ENCODE results near the gene ZNF239. TPM values are rescaled to one million over a fixed set of nuclear protein-coding genes. Genes with fewer than 3 reads are reported as not detected.
A peak's percentile ranks its signal among the peaks of the same experiment; 100 is the strongest.
"Not testable (repeated sequence)": the region's sequence is repeated elsewhere in the genome, so short reads cannot be mapped to it uniquely, and the experiment has no call there.

ZNF239 gene
- not detected for total RNA-seq

- Mint-ChIP-seq H3K27ac (peak within 1 kb of the TSS; percentile 66 to 81), H3K9me3 (peaks cover 7% of the 10 kb centered on the region), H3K4me1 (ENCODE audit: low read depth in 2 of 2) (peaks cover 29 to 30% of the 10 kb centered on the region in 2 donors), H3K36me3 (peaks cover 31% of the 10 kb centered on the region), H3K27me3 (no peaks in the 10 kb centered on the region), H3K4me3 (peak within 1 kb of the TSS; percentile 94)
- ATAC-seq, result peak; percentile 96 to 98
- DNase-seq (ENCODE audit: low spot score), result peak; percentile 96
Observed at GRCh38 chr10:43574001-43574892, at the start of gene ZNF239. Gene ZNF239, minus strand, starts transcription at chr10:43574616. Its CDS starts 16,537 bp downstream, at chr10:43558079.

GRCh38 chr10:43623351-43623750, 48.9 kb upstream of the ZNF239 start:
- Mint-ChIP-seq H3K9me3 (peaks cover 6% of the 10 kb centered on the region), H3K27me3 (no peaks in the 10 kb centered on the region), H3K27ac (peak overlapping the region; percentile 77 to 83), H3K36me3 (peaks cover 15% of the 10 kb centered on the region), H3K4me3 (peak overlapping the region; percentile 83), H3K4me1 (ENCODE audit: low read depth in 2 of 2) (peaks cover 14 to 15% of the 10 kb centered on the region in 2 donors)
- peak; percentile 44 to 78 for ATAC-seq
- no peak for DNase-seq (ENCODE audit: low spot score)

- no peak overlapping the region for H3K4me3 Mint-ChIP-seq
- H3K27ac Mint-ChIP-seq, result no peak overlapping the region
- H3K36me3 Mint-ChIP-seq, result peaks cover 21% of the 10 kb centered on the region
- no peak for DNase-seq (ENCODE audit: low spot score)
- no peaks in the 10 kb centered on the region for H3K27me3 Mint-ChIP-seq
- peaks cover 10 to 11% of the 10 kb centered on the region in 2 donors for H3K4me1 Mint-ChIP-seq (ENCODE audit: low read depth in 2 of 2)
- H3K9me3 Mint-ChIP-seq, result peaks cover 10% of the 10 kb centered on the region
- ATAC-seq, result no peak
Observed at GRCh38 chr10:43622038-43622437, 47.6 kb upstream of the ZNF239 start.

- H3K36me3 Mint-ChIP-seq, result peaks cover 47% of the 10 kb centered on the region
- H3K27ac Mint-ChIP-seq, result no peak overlapping the region
- peaks cover 23% of the 10 kb centered on the region for H3K9me3 Mint-ChIP-seq
- H3K4me3 Mint-ChIP-seq, result no peak overlapping the region
- no peaks in the 10 kb centered on the region for H3K27me3 Mint-ChIP-seq
- no peak for ATAC-seq
- peaks cover 10 to 11% of the 10 kb centered on the region in 2 donors for H3K4me1 Mint-ChIP-seq (ENCODE audit: low read depth in 2 of 2)
- DNase-seq (ENCODE audit: low spot score), result no peak
Observed at GRCh38 chr10:43619368-43619767, 45.0 kb upstream of the ZNF239 start.

- H3K27ac Mint-ChIP-seq, result no peak overlapping the region
Observed at GRCh38 chr10:43616697-43617370, 42.4 kb upstream of the ZNF239 start.

GRCh38 chr10:43610636-43611035, 36.2 kb upstream of the ZNF239 start:
- no peak for DNase-seq (ENCODE audit: low spot score)
- no peaks in the 10 kb centered on the region for H3K27me3 Mint-ChIP-seq
- H3K27ac Mint-ChIP-seq, result no peak overlapping the region
- ATAC-seq, result no peak
- H3K4me3 Mint-ChIP-seq, result no peak overlapping the region
- H3K9me3 Mint-ChIP-seq, result no peaks in the 10 kb centered on the region
- peaks cover 11 to 13% of the 10 kb centered on the region in 2 donors for H3K4me1 Mint-ChIP-seq (ENCODE audit: low read depth in 2 of 2)
- H3K36me3 Mint-ChIP-seq, result peaks cover 35% of the 10 kb centered on the region

More at GRCh38 chr10:43616697-43617370, 42.4 kb upstream of the ZNF239 start:
- H3K27me3 Mint-ChIP-seq, result no peaks in the 10 kb centered on the region
- H3K36me3 Mint-ChIP-seq, result peaks cover 41% of the 10 kb centered on the region
- no peak overlapping the region for H3K4me3 Mint-ChIP-seq
- DNase-seq (ENCODE audit: low spot score) (no peak), ATAC-seq (no peak)
- peaks cover 17% of the 10 kb centered on the region for H3K9me3 Mint-ChIP-seq
- H3K4me1 Mint-ChIP-seq (ENCODE audit: low read depth in 2 of 2), result no peaks in the 10 kb centered on the region

GRCh38 chr10:43607199-43607573, 32.8 kb upstream of the ZNF239 start:
- Mint-ChIP-seq H3K27ac (peak overlapping the region; percentile 43 to 64), H3K4me3 (peak overlapping the region; percentile 77), H3K9me3 (no peaks in the 10 kb centered on the region), H3K36me3 (peaks cover 18% of the 10 kb centered on the region), H3K4me1 (ENCODE audit: low read depth in 2 of 2) (peaks cover 12 to 13% of the 10 kb centered on the region in 2 donors), H3K27me3 (peaks cover 0 to 1% of the 10 kb centered on the region in 2 donors)
- ATAC-seq, result no peak
- no peak for DNase-seq (ENCODE audit: low spot score)

- Mint-ChIP-seq H3K27me3 (peaks cover 0 to 7% of the 10 kb centered on the region in 2 donors), H3K4me1 (ENCODE audit: low read depth in 2 of 2) (peaks cover 12 to 13% of the 10 kb centered on the region in 2 donors), H3K4me3 (peak within 1 kb of the TSS; percentile 77), H3K9me3 (no peaks in the 10 kb centered on the region), H3K27ac (peak within 1 kb of the TSS; percentile 43 to 81), H3K36me3 (peaks cover 18% of the 10 kb centered on the region)
- ATAC-seq (peak; percentile 92), DNase-seq (ENCODE audit: low spot score) (peak; percentile 77)
Observed at GRCh38 chr10:43606323-43607198, 32.1 kb upstream of the ZNF239 start, which contains the start of gene ZNF485. Gene ZNF485, plus strand, starts transcription at chr10:43606438. Its CDS starts 613 bp downstream, at chr10:43607051.

- no peak for DNase-seq (ENCODE audit: low spot score)
- Mint-ChIP-seq H3K4me3 (peak overlapping the region; percentile 66), H3K27me3 (peaks cover 0 to 7% of the 10 kb centered on the region in 2 donors), H3K27ac (peak overlapping the region; percentile 34 to 81), H3K36me3 (peaks cover 18% of the 10 kb centered on the region), H3K9me3 (no peaks in the 10 kb centered on the region), H3K4me1 (ENCODE audit: low read depth in 2 of 2) (peaks cover 12 to 13% of the 10 kb centered on the region in 2 donors)
- ATAC-seq, result peak in 1 of 2 donors; percentile 19
Observed at GRCh38 chr10:43605850-43606322, 31.5 kb upstream of the ZNF239 start.

- H3K9me3 Mint-ChIP-seq; H3K4me3 Mint-ChIP-seq; H3K27ac Mint-ChIP-seq; ATAC-seq; H3K27me3 Mint-ChIP-seq; DNase-seq (ENCODE audit: low spot score); H3K36me3 Mint-ChIP-seq: not testable (repeated sequence)
- H3K4me1 Mint-ChIP-seq (ENCODE audit: low read depth in 2 of 2), result peaks cover 10 to 13% of the 10 kb centered on the region in 2 donors
Observed at GRCh38 chr10:43601576-43601975, 27.2 kb upstream of the ZNF239 start.

GRCh38 chr10:43599333-43599732, 24.9 kb upstream of the ZNF239 start:
- H3K4me3 Mint-ChIP-seq, result no peak overlapping the region
- DNase-seq (ENCODE audit: low spot score) (no peak), ATAC-seq (no peak)
- peak overlapping the region in 1 of 2 donors; percentile 30 for H3K27ac Mint-ChIP-seq
- H3K4me1 Mint-ChIP-seq (ENCODE audit: low read depth in 2 of 2), result peaks cover 25 to 31% of the 10 kb centered on the region in 2 donors
- no peaks in the 10 kb centered on the region for H3K9me3 Mint-ChIP-seq
- peaks cover 2% of the 10 kb centered on the region for H3K36me3 Mint-ChIP-seq
- peaks cover 0 to 7% of the 10 kb centered on the region in 2 donors for H3K27me3 Mint-ChIP-seq

- no peak for ATAC-seq
- peaks cover 29 to 35% of the 10 kb centered on the region in 2 donors for H3K4me1 Mint-ChIP-seq (ENCODE audit: low read depth in 2 of 2)
- no peak overlapping the region for H3K27ac Mint-ChIP-seq
- no peak overlapping the region for H3K4me3 Mint-ChIP-seq
- H3K36me3 Mint-ChIP-seq, result peaks cover 9% of the 10 kb centered on the region
- H3K9me3 Mint-ChIP-seq, result peaks cover 3% of the 10 kb centered on the region
- DNase-seq (ENCODE audit: low spot score), result no peak
- H3K27me3 Mint-ChIP-seq, result peaks cover 3 to 7% of the 10 kb centered on the region in 2 donors
Observed at GRCh38 chr10:43598446-43598845, 24.0 kb upstream of the ZNF239 start.

- ATAC-seq (no peak), DNase-seq (ENCODE audit: low spot score) (no peak)
- H3K36me3 Mint-ChIP-seq, result peaks cover 14% of the 10 kb centered on the region
- peaks cover 8% of the 10 kb centered on the region for H3K9me3 Mint-ChIP-seq
- H3K4me1 Mint-ChIP-seq (ENCODE audit: low read depth in 2 of 2), result peaks cover 29 to 35% of the 10 kb centered on the region in 2 donors
- peak overlapping the region in 1 of 2 donors; percentile 38 for H3K27ac Mint-ChIP-seq
- peaks cover 0 to 3% of the 10 kb centered on the region in 2 donors for H3K27me3 Mint-ChIP-seq
- no peak overlapping the region for H3K4me3 Mint-ChIP-seq
Observed at GRCh38 chr10:43596546-43596945, 22.1 kb upstream of the ZNF239 start.

Measured in natural killer cell treated with Interleukin-12 subunit alpha and Interleukin-12 subunit beta and Interleukin-15 and Interleukin-18, amount 100 ng/mL, for 72 hours (primary cell).